GM18861 (cell line): ENCODE measurements around the gene WT1.

ENCODE experiments used
- ATAC-seq: cut with Tn5 transposase; IDR thresholded peaks from one replicate; pipeline ENCODE4 v1.9.1; 2021; ENCODE audit not compliant: unreplicated experiment

The WT1 gene

GRCh38 chr11:32425761-32426160 lies 9.6 kb downstream of the WT1 start:
- no peak for ATAC-seq

GRCh38 chr11:32422545-32422944 lies 12.8 kb downstream of the WT1 start:
- no peak for ATAC-seq

GRCh38 chr11:32421992-32422391 lies 13.3 kb downstream of the WT1 start:
- no peak for ATAC-seq

GRCh38 chr11:32420937-32421901 lies 14.1 kb downstream of the WT1 start:
- ATAC-seq: peak; percentile 92

- ATAC-seq: no peak
Measured at GRCh38 chr11:32420139-32420538, 15.2 kb downstream of the WT1 start.

- no peak for ATAC-seq
Measured at GRCh38 chr11:32418836-32419235, 16.5 kb downstream of the WT1 start.

GRCh38 chr11:32417806-32418205 lies 17.5 kb downstream of the WT1 start:
- ATAC-seq: no peak

- ATAC-seq: no peak
Measured at GRCh38 chr11:32416301-32416700, 19.0 kb downstream of the WT1 start.

- ATAC-seq: no peak
Measured at GRCh38 chr11:32414925-32415324, 20.4 kb downstream of the WT1 start.

GRCh38 chr11:32411942-32412615 lies 23.3 kb downstream of the WT1 start:
- no peak for ATAC-seq

GRCh38 chr11:32405592-32405991 lies 29.7 kb downstream of the WT1 start:
- ATAC-seq: no peak

GRCh38 chr11:32402836-32403235 lies 32.5 kb downstream of the WT1 start:
- ATAC-seq: no peak

GRCh38 chr11:32400670-32401369 lies 34.5 kb downstream of the WT1 start:
- no peak for ATAC-seq

- ATAC-seq: no peak
Measured at GRCh38 chr11:32400196-32400595, 35.1 kb downstream of the WT1 start.

GRCh38 chr11:32396991-32397390 lies 38.3 kb downstream of the WT1 start:
- no peak for ATAC-seq

GRCh38 chr11:32396331-32396730 lies 39.0 kb downstream of the WT1 start:
- peak; percentile 73 for ATAC-seq

GRCh38 chr11:32395127-32395526 lies 40.2 kb downstream of the WT1 start:
- no peak for ATAC-seq

GRCh38 chr11:32392840-32393239 lies 42.5 kb downstream of the WT1 start:
- no peak for ATAC-seq

GRCh38 chr11:32391956-32392553 lies 43.3 kb downstream of the WT1 start:
- no peak for ATAC-seq

GRCh38 chr11:32391479-32391878 lies 43.9 kb downstream of the WT1 start:
- ATAC-seq: no peak

GRCh38 chr11:32390712-32391111 lies 44.6 kb downstream of the WT1 start:
- no peak for ATAC-seq
